ENCODE measurements around the gene ENTHD1.
"Not testable (repeated sequence)": the region's sequence is repeated elsewhere in the genome, so short reads cannot be mapped to it uniquely, and the experiment has no call there.

ENTHD1 gene

DNA sequence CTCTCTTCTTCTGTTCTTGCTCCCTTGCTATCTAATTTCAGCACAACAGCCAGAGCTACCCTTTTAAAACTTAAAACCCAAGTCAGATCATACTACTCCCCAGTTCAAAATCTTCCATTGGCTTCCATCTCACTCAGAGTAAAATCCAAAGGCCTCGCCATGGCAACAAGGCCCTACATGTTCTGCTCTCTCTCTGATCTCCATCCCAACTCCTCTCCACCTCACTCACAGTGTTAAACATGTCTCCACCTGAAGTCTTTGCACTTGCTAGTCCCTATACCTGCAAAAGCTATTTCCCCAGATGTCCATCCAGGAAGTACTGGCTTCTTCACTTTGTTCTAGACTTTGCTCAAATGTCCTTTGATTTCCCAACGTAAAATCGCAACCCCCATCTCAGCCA lies 4.3 kb upstream of the ENTHD1 start:
- no peak for DNase-seq

DNA sequence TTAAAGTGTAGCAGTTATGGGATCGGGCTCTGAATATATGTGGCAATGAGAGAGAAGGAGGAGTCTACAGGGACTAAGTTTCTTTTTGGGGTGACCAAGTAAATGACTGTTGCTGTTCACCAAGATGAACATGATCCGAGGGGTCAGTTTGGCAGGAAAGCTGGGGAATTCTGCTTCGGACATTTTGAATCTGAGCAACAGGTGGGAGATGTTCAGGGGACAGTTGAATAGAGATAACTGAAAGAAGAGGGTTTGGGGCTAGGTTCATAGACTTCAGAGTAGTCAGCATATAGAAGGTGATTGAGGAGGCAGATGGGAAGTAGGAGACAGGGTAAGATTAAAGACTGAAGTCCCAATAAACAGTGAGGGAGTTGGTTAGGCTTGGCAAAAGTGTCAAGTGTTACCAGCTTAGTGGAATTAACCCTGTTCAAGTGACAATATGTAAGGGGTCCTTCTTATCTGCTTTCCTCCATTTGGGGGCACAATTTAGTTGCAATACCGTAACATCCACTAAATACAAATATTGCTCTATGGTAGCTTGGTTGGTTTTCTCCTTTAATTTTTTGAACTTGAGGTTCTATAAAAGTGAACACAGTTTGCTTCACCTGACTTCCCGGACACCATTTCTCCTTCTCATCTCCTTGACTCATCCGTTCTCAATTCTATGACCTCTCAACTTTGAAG lies 2.9 kb upstream of the ENTHD1 start:
- DNase-seq, result no peak

DNA sequence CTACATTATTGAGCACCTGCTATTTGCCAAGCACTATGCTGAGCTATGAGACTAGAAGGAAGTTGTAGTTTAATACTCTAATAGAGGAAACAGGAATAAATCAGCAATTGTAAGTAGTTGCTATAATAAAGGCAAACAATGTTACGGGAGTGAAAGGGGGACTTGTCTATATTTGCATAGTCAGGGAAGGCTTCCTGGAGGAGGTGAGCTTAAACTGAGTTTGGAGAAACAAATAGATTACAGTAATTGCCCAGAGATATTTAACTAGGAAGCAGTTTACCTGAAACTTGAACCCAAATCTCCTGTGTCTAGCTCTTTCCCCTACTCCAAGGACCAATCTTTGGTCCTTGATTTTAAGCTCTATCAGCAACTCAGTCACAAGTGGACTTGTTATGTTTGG lies 2.1 kb upstream of the ENTHD1 start:
- no peak for DNase-seq

DNA sequence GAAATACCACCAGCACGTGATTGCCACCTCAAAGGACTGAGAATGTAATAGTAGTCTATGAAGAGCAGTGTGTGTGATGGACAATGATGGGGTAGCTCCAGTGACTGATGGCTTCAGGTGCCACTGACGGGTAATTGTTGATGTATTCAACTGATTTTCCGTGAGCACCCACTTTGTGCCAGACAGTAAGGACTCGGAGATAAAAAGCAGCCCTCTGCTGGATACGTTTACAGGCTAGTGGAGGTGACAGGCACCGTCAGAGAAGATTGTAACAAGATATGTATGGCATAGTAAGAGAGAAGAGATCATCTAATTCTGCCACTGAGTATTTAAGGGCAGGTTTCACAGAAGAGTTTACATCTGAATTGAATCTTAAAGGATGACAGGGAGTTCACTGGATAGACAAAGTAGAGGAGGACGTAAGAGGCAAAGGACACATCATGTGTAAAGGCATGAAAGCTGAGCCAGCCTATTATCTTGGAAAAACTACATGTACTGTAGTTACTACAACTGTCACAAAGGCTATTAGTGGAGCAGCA lies 1.1 kb upstream of the ENTHD1 start:
- DNase-seq, result no peak

DNA sequence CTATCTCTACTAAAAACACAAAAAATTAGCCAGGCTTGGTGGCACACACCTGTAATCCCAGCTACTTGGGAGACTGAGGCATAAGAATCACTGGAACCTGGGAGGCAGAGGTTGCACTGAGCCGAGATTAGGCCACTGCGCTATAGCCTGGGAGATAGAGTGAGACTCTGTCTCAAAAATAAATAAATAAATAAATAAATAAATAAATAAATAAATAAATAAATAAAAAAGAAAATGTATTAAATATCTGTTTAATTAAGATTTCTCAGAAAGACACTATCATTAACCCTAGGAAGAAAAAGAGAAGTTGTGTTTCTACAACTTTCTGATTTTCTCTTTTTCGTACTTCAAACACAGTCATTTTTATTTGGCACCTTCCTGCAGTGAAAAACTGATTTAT lies 3.6 kb downstream of the ENTHD1 start:
- DNase-seq, result not testable (repeated sequence)

DNA sequence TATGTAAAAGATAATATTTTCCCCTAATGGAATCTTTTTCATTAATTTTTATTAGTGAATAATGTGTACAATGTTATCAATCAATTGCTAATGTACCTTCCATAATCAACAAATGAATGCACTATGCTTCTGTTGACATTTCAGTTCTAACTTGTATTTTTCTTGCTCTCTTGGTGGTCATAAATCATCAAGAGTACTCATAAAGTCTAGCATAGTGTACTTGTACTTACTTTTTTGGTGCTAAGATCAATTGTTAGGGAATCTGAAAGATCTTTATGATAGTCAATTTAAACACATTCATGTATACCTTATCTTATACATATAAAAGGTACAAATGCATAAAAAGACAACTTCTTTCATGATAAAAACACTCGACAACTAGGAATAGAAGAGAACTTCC lies 10.5 kb downstream of the ENTHD1 start:
- no peak for DNase-seq

DNA sequence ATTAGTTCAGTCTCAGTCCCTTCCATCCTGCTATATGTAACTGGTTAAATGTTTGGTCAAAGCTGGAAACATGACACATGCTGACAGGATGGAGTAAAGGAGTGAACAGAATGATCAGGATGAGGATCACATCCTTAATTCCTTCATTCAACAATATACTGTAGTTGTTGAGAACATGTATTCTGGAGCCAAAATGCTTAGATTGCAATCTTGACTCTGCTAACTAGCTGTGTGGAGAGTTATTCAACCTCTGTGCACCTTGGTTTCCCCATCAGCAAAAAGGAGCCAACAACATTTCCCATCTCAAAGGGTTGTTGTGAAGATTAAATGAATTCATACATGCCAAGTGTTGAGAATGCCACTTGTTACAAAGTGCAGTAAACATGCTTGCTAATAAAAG lies 12.8 kb downstream of the ENTHD1 start:
- no peak for DNase-seq

DNA sequence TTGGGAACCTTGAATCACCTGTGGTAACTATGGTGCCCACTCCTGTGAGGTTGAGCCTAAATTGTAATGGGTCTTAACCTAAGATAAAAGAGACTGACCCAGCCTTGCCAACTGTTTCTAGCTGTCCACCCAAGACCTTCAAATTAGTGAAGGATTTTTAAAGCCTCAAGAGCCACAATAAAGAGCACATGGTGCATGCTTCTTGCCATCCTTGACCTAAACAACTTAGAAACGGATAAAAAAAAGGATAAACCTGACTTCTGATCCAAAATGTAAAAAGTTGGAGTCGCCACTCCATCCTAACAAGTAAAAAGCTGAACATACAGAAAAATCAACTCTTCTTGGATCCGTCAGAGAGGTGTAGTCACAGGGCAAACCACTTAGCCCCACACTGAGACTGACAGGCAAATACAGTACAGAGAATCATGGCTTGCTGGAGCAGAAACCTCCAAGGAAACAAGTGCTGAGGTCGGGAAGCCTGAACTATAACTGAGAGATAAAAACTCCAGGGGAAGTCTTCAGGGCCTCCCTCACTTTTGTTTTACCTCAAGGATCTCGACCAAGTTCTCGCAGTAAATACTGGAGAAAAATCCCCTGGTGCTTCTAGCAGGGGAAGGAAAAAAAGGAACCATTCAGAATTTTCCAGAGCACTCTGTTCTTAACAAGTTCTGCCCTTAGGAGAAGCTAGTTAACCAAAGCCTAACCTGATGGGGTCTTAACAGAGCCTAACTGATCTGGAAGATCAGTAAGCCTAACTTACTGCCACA lies 16.3 kb downstream of the ENTHD1 start:
- no peak for DNase-seq

DNA sequence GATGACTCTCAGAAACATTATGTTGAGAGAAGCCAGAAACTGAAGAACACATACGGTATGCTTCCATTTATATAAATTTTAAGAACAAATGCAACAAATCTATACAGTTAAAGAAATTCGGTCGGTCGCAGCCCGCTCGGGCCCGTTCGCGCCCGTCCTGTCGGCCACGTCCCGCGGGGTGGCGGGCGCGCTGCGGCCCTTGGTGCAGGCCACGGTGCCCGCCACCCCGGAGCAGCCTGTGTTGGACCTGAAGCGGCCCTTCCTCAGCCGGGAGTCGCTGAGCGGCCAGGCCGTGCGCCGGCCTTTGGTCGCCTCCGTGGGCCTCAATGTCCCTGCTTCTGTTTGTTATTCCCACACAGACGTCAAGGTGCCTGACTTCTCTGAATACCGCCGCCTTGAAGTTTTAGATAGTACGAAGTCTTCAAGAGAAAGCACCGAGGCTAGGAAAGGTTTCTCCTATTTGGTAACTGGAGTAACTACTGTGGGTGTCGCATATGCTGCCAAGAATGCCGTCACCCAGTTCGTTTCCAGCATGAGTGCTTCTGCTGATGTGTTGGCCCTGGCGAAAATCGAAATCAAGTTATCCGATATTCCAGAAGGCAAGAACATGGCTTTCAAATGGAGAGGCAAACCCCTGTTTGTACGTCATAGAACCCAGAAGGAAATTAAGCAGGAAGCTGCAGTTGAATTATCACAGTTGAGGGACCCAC lies 18.2 kb downstream of the ENTHD1 start:
- DNase-seq, result not testable (repeated sequence)

DNA sequence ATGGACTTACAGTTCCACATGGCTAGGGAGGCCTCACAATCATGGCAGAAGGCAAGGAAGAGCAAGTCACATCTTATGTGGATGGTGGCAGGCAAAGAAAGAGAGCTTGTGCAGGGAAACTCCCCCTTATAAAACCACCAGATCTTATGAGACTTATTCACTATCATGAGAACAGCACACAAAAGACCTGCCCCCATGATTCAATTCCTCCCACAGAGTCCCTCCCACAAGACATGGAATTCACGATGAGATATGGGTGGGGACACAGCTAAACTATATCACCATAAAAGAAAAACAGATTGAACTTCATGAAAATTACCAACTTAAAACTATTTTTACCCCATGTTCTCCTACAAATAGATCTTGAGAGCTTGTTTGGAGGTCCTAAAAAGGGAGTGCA lies 19.6 kb downstream of the ENTHD1 start:
- DNase-seq, result no peak

DNA sequence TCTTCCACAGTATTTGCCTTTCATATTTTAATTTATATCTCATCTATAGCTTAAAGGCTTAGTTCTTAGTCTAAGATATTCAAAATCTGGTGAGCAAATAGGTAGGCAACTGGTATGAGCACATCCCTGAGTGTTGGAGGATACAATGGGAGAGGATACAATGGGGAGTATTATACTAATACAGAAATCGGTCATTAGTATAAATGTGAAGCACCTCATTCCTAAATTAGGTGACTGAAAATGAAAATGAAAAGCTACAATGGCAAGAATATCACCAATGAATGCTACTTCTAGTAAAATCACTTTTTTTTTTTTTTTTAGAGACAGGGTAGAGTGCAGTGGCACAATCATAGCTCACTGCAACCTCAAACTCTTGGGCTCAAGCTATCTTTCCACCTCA lies 21.0 kb downstream of the ENTHD1 start:
- DNase-seq, result no peak

DNA sequence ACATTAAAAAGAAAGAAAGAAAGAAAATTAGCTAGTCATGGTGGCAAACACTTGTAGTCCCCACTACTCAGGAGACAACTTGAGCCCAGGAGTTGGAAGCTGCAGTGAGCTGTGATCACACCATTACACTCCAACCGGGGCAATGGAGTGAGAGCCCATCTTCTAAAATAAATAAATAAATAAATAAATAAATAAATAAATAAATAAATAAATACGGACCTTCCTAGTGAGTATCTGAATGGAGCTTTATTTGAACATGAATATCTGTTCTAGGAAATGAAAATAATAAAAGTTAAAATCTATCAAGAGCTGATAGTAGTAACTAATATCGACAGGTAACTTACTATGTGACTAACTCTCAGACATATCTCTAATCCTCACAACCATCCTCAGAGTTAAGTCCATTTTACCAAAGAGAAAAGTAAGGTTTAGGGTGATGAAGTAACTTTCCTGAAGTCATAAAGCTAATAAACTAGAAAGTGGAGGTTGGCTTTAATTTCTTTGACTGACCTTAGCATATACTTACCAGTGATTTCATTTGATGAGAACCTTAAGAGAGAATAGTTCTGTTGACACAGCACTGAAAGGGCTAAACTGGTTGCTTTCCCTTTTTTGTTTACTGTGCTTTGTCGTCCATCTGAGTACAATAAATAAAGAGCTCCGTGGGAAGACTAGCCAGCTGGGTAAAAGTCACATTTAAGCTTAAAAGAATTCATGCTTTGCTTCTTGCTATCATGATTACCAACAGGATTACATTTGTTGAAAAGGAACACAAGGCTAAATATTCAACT lies 22.4 kb downstream of the ENTHD1 start:
- no peak for DNase-seq

DNA sequence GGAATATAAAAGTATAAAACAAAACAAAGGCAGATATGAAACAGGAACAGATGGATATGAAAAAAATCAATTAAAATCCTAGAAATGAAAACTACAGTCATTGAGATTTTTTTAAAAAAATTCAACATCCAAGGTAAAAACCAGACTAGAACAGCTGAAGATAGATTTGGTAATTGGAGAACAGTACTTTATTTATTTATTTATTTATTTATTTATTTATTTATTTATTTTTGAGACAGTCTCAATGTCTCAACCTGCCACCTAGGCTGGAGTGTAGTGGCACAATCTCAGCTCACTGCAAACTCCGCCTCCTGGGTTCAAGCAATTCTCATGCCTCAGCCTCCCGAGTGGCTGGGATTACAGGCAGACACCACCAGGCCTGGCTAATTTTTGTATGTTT lies 23.8 kb downstream of the ENTHD1 start:
- not testable (repeated sequence) for DNase-seq

DNA sequence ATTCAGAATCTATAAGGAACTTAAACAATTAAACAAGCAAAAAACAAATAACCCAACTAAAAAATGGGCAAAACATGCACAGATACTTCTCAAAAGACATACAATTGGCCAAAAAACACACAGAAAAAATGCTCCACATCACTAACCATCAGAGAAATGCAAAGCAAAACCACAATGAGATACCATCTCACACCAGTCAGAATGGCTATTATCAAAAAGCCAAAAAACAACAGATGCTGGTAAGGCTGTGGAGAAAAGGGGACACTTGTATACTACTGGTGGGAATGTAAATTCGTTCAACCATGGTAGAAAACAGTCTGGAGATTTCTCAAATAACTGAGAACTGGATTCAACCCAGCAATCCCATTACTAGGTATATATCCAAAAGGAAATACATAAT lies 24.8 kb downstream of the ENTHD1 start:
- DNase-seq, result no peak

DNA sequence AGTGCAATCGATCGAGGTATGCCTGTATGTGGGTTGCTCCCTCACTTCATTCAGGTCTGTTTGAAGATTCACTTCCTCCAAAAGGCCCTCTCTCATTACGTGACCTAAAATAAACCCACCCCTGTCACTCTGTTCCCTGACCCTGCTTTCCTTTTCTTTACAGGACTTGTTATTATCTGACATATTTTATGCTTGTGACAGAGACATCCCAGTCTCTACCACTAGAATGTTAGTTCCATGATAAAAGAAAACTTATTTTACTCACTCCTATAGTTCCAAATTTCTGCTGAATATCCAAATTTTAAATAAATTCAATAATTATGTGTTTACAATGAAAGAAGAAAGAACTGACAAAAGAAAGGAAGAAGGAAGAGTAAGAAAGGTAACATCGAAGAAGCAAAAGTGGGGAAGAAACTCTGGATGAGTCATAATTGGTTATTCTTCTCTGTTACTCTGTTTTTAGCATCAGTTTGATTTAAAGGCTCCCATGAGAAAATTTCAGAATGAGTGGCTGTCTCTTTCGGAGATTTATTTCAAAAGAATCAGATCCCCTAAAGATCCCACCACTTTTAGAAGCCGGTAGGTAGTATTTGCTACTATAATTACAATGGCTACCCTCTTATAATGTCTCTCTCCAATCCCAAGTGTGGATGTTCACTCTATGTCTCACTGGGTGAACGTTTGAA lies 33.5 kb downstream of the ENTHD1 start:
- DNase-seq, result no peak

DNA sequence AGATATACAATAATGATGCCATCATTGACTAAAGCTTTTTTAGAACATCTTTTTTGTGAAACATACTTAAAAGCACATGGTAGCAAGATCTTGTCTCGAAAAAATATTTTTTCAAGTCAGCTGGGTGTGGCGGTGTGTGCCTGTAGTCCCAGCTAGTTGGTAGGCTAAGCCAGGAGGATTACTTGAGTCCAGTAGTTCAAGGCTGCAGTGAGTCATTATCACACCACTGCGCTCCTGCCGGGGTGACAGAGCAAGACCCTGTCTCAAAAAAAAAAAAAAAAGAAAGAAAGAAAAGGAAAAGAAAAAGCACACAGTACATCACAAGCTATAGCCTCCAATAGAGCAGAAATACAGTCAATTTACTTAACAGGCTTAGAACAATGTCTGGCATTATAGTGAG lies 37.0 kb downstream of the ENTHD1 start:
- DNase-seq, result no peak

DNA sequence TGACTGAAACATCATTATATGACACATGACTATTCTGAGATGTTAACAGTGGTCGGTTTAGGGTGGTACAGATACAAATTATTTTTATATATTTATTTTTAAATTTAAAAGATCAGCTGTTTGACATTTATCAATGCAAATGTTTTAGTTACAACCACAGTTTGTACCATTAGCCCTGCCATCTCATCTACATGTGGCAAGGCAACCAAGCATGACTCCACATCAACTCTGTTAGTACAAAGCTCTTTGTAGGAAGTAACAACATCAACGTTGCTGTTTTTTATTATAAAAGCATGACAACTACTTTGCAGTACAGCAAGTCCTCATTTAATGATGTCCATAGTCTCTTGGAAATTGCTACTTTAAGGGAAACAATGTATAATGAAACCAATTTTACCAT lies 40.8 kb downstream of the ENTHD1 start:
- no peak for DNase-seq

DNA sequence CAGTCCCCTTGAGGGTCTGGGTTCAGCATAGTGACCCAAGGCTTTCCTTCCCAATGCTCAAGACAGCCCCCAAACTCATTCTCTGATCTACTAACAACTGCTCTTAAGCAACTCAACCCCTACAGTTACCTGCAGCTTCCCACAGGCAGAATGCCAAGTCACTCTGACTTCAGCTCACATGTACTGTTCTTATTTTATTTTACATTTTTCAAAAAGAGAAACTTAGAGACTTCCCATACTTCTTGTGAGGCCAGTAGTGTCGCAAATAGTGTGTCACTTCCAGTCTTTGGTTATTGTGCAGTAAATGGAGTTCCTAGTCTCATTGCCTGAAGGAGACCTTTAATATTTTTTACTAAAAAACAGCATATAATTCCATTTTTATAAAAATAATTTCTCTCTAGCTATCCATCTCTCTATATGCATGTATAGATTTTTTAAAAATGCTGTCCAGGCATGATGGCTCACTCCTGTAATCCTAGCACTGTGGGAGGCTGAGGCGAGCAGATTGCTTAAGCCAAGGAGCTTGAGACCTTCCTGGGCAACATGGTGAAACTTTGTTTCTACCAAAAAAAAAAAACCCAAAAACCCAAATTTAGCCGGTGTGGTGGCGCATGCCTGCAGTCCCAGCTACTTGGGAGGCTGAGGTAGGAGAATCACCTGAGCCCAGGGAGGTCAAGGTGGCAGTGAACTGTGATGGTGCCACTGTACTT lies 41.8 kb downstream of the ENTHD1 start:
- no peak for DNase-seq

DNA sequence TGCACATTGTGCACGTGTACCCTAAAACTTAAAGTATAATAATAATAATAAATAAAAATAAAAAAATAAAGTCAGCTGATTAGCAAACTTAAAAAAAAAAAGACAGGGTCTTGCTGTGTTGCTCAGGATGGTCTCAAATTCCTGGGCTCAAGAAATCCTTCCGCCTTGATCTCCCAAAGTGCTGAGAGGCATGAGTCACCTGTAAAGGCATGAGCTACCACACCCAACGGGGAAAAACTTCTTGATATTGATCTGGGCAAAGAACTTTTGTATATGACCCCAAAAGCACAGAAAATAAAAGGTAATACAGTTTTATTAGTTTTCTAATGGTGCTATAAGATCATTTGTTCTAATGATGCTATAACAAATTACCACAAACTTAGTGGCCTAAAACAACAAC lies 46.1 kb downstream of the ENTHD1 start:
- no peak for DNase-seq

DNA sequence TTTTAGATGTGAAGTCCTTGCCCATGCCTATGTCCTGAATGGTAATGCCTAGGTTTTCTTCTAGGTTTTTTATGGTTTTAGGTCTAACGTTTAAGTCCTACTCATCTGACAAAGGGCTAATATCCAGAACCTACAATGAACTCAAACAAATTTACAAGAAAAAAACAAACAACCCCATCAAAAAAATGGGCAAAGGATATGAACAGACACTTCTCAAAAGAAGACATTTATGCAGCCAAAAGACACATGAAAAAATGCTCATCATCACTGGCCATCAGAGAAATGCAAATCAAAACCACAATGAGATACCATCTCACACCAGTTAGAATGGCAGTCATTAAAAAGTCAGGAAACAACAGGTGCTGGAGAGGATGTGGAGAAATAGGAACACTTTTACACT lies 47.0 kb downstream of the ENTHD1 start:
- not testable (repeated sequence) for DNase-seq

DNA sequence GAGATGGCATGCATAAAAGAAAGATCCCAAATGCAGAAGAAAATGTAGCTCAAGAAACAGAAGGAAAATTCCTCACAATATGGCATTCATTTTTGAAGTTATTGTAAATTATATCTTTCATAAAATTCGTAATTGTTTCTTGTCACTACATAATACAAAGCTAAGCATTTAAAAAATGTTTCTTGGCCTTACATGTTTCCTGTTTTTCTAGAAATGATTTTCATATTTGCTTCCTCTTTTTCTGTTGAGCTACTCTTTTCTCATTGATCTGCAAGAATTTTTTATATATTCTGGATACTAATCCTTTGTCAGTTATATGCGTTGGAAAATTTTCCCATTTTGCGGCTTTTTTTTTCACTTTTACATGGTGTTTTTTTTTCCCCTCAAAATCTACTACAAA lies 48.0 kb downstream of the ENTHD1 start:
- DNase-seq, result no peak

All from NCI-H510A (cell line).